Trophoblast cell (in vitro differentiated cells and primary cell): ENCODE data around the gene MPPED2.

Experiments
- DNase-seq, 2 donors: peaks; one replicate each; pipeline ENCODE4 v3.0.0-alpha.2; 2016
- H2AFZ ChIP-seq: 2 replicates; pipeline ENCODE4 v1.6.1; 2013; ENCODE audit warnings: low read length, moderate library complexity, mild to moderate bottlenecking; ENCODE audit not compliant: insufficient read depth, poor library complexity
- H2AK5ac ChIP-seq: 2 replicates; pipeline ENCODE4 v1.6.1; 2013; ENCODE audit warnings: mild to moderate bottlenecking, low read length
- H2BK120ac ChIP-seq: 2 replicates; pipeline ENCODE4 v1.6.1; 2013; ENCODE audit warnings: low read length, mild to moderate bottlenecking, moderate library complexity; ENCODE audit not compliant: insufficient read depth, poor library complexity
- H2BK12ac ChIP-seq: 2 replicates; pipeline ENCODE4 v1.6.1; 2013; ENCODE audit warnings: mild to moderate bottlenecking, low read length, moderate library complexity
- H2BK5ac ChIP-seq: 2 replicates; pipeline ENCODE4 v1.6.1; 2013; ENCODE audit warnings: low read length, low read depth, moderate library complexity, mild to moderate bottlenecking; ENCODE audit not compliant: poor library complexity
- H3K14ac ChIP-seq: 2 replicates; pipeline ENCODE4 v1.6.1; 2013; ENCODE audit warnings: mild to moderate bottlenecking, low read length
- H3K18ac ChIP-seq: 2 replicates; pipeline ENCODE4 v1.6.1; 2013; ENCODE audit warnings: mild to moderate bottlenecking, low read length
- H3K23ac ChIP-seq: 2 replicates; pipeline ENCODE4 v1.6.1; 2013; ENCODE audit warnings: low read length
- H3K27ac ChIP-seq: 2 replicates; pipeline ENCODE4 v1.5.1; 2013; ENCODE audit warnings: low read depth, mild to moderate bottlenecking, inconsistent platforms, low read length, moderate library complexity
- H3K27me3 ChIP-seq: 2 replicates; pipeline ENCODE4 v1.6.1; 2013; ENCODE audit warnings: inconsistent platforms, mild to moderate bottlenecking, low read length, moderate library complexity; ENCODE audit not compliant: insufficient read depth
- H3K36me3 ChIP-seq, 2 experiments: 1 replicate in 1 of 2; 2 replicates in 1 of 2; pipeline ENCODE4 v1.6.1; 2013; ENCODE audit warnings: low read length in 2 of 2, mild to moderate bottlenecking in 2 of 2, moderate library complexity in 1 of 2; ENCODE audit not compliant: insufficient read depth in 2 of 2, control insufficient read depth in 1 of 2
- H3K4ac ChIP-seq: 2 replicates; pipeline ENCODE4 v1.6.1; 2013; ENCODE audit warnings: low read depth, mild to moderate bottlenecking, low read length, moderate library complexity
- H3K4me1 ChIP-seq, 2 experiments: 1 replicate in 1 of 2; 2 replicates in 1 of 2; pipeline ENCODE4 v1.6.1; 2013; ENCODE audit warnings: low read length in 2 of 2, mild to moderate bottlenecking in 2 of 2, moderate library complexity in 1 of 2; ENCODE audit not compliant: insufficient read depth in 2 of 2, control insufficient read depth in 1 of 2
- H3K4me2 ChIP-seq: 2 replicates; pipeline ENCODE4 v1.6.1; 2013; ENCODE audit warnings: inconsistent platforms, mild to moderate bottlenecking, low read length, moderate library complexity
- H3K4me3 ChIP-seq: 2 replicates; pipeline ENCODE4 v1.5.1; 2013; ENCODE audit warnings: mild to moderate bottlenecking, low read depth, low read length, inconsistent platforms
- H3K79me1 ChIP-seq: one replicate; pipeline ENCODE4 v1.6.1; 2013; ENCODE audit warnings: low read length
- H3K79me2 ChIP-seq: 2 replicates; pipeline ENCODE4 v1.6.1; 2013; ENCODE audit warnings: low read length, mild to moderate bottlenecking; ENCODE audit not compliant: control insufficient read depth, insufficient read depth, poor library complexity
- H3K9ac ChIP-seq: 2 replicates; pipeline ENCODE4 v1.6.1; 2013; ENCODE audit warnings: mild to moderate bottlenecking, low read length
- H3K9me3 ChIP-seq: 2 replicates; pipeline ENCODE4 v1.6.1; 2013; ENCODE audit warnings: low read depth, mild to moderate bottlenecking, control low read depth, inconsistent platforms, low read length; ENCODE audit not compliant: insufficient read depth
- H4K12ac ChIP-seq: 2 replicates; pipeline ENCODE4 v1.6.1; 2013; ENCODE audit warnings: low read depth, mild to moderate bottlenecking, low read length, moderate library complexity
- H4K8ac ChIP-seq: 2 replicates; pipeline ENCODE4 v1.6.1; 2013; ENCODE audit warnings: low read depth, mild to moderate bottlenecking, low read length, moderate library complexity
- H4K91ac ChIP-seq: one replicate; pipeline ENCODE4 v1.6.1; 2013; ENCODE audit warnings: low read depth, mild to moderate bottlenecking, low read length, moderate library complexity
- WGBS: extraction: QIAGEN DNeasy Blood & Tissue Kit; methylation state at CpG from one replicate; pipeline ENCODE4 v1.1.7; 2013; ENCODE audit warnings: missing lambda C conversion rate; ENCODE audit not compliant: insufficient read length, insufficient coverage; ENCODE audit errors: extremely low coverage; 5-methylcytosine and 5-hydroxymethylcytosine counted together

The MPPED2 gene

DNA sequence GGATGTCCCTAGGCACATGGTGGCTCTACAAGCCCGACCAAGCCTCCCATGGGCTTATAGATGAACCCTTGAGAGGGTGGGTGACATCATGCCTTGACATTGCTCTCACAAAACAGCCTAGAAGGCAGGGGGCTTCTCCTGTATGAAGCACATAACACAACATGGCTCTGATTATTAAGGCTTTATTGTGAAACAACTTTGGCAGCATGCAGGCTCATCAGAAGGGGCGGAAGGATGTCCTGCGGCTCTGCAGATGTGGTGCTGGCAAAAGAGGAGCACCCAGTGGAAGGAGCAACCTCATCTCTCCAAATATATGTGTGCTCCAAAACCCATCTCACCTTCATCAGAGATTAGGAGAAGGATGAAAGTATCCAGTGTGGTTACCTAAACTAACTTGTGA lies 100.4 kb downstream of the MPPED2 start:
- Histone ChIP-seq H3K27ac (no peak overlapping the region), H4K91ac (no peak overlapping the region), H3K14ac (no peak overlapping the region), H4K12ac (no peak overlapping the region), H2BK12ac (no peak overlapping the region), H3K23ac (no peak overlapping the region), H3K79me1 (no peaks in the 10 kb centered on the region), H3K18ac (no peak overlapping the region), H3K4me2 (no peak overlapping the region), H2BK120ac (no peak overlapping the region), H2AFZ (no peak overlapping the region), H4K8ac (no peak overlapping the region), H3K9ac (no peak overlapping the region), H3K4me1 (peaks cover 0 to 2% of the 10 kb centered on the region in 2 experiments), H2BK5ac (no peak overlapping the region), H3K36me3 (no peaks in the 10 kb centered on the region), H3K79me2 (no peaks in the 10 kb centered on the region), H3K9me3 (no peaks in the 10 kb centered on the region), H3K4ac (no peak overlapping the region), H3K27me3 (no peaks in the 10 kb centered on the region), H3K4me3 (no peak overlapping the region), H2AK5ac (no peak overlapping the region)
- WGBS, result no CpG with 5 or more reads among the region's 3 CpGs
- no peak for DNase-seq

DNA sequence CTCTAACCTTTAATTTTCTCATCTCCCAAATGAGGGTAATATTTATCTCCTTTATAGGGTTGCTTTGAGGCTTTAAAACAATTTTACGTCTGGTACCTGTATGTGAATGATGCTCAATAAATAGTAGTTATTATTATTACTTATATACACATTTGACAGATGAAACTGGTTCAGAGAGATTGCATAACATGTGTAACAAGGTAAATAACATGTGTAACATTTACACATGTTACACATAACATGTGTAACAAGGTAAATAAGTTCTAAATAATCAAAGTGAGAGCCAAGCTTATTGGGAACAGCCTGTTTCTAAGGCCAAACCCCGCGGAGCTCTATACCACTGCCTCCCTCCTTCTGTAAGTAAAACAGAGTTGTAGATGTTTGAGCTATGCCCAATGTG lies 100.9 kb downstream of the MPPED2 start:
- Histone ChIP-seq H3K14ac (no peak overlapping the region), H4K8ac (no peak overlapping the region), H3K79me2 (no peaks in the 10 kb centered on the region), H3K9me3 (no peaks in the 10 kb centered on the region), H2BK5ac (no peak overlapping the region), H3K4me3 (no peak overlapping the region), H3K9ac (no peak overlapping the region), H3K36me3 (no peaks in the 10 kb centered on the region), H2AK5ac (no peak overlapping the region), H3K27ac (no peak overlapping the region), H4K91ac (no peak overlapping the region), H3K4me1 (peaks cover 0 to 2% of the 10 kb centered on the region in 2 experiments), H2BK120ac (no peak overlapping the region), H3K18ac (no peak overlapping the region), H3K79me1 (no peaks in the 10 kb centered on the region), H3K4ac (no peak overlapping the region), H3K4me2 (no peak overlapping the region), H2AFZ (no peak overlapping the region), H3K27me3 (no peaks in the 10 kb centered on the region), H3K23ac (no peak overlapping the region), H4K12ac (no peak overlapping the region), H2BK12ac (no peak overlapping the region)
- no peak for DNase-seq
- no CpG with 5 or more reads among the region's 3 CpGs for WGBS

DNA sequence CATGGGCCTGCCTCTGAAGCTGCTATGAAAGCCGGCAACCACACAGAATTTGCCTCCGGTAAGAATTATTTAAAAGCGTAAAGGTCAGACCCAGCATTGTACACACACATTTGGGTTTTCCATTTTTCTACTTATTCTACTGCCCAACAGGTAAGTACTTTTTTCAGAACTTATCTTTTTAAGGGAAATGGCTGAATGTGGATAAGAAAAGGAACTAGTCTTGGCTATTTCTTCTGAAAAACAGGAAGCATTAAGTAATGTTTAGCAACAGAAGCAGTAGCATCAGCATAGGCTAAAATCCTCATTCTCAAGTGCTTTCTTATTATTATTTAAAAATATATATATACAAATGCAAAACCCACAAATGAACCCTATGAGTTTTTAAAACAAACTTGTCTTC lies 103.1 kb downstream of the MPPED2 start:
- Histone ChIP-seq H3K4ac (no peak overlapping the region), H2BK12ac (no peak overlapping the region), H3K9ac (no peak overlapping the region), H3K27ac (no peak overlapping the region), H3K79me2 (no peaks in the 10 kb centered on the region), H2BK120ac (no peak overlapping the region), H3K23ac (no peak overlapping the region), H2BK5ac (no peak overlapping the region), H4K12ac (no peak overlapping the region), H2AFZ (no peak overlapping the region), H3K18ac (no peak overlapping the region), H3K14ac (no peak overlapping the region), H3K4me1 (peaks cover 0 to 2% of the 10 kb centered on the region in 2 experiments), H3K36me3 (no peaks in the 10 kb centered on the region), H4K91ac (no peak overlapping the region), H2AK5ac (no peak overlapping the region), H3K9me3 (no peaks in the 10 kb centered on the region), H4K8ac (no peak overlapping the region), H3K4me3 (no peak overlapping the region), H3K79me1 (no peaks in the 10 kb centered on the region), H3K27me3 (no peaks in the 10 kb centered on the region), H3K4me2 (no peak overlapping the region)
- no peak for DNase-seq
- WGBS, result no CpG with 5 or more reads among the region's 3 CpGs

DNA sequence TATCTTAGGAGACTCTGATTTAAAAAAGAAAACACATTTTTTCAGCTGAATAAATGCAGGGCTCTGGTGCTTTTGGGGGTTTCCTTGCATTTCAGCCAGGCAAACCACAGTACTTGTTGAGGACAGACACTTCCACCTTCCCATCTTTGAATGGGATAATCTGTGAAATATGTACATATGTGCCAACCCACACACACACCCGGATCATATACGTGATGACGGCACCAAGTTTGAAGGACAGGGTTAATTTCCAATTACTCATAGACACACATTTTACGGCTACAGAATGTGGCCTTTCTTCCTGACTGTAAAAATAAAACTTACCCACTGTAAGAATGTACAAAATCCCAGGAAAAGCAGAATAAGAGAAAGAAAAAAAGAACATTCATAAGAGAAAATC lies 104.4 kb downstream of the MPPED2 start:
- no peak overlapping the region for H3K14ac ChIP-seq
- H3K9me3 ChIP-seq, result no peaks in the 10 kb centered on the region
- no peak overlapping the region for H2AK5ac ChIP-seq
- H2BK5ac ChIP-seq, result no peak overlapping the region
- no peak for DNase-seq
- no peak overlapping the region for H3K9ac ChIP-seq
- H3K4me1 ChIP-seq, result peaks cover 0 to 2% of the 10 kb centered on the region in 2 experiments
- H3K27me3 ChIP-seq, result no peaks in the 10 kb centered on the region
- no peak overlapping the region for H3K4me2 ChIP-seq
- H3K79me1 ChIP-seq, result no peaks in the 10 kb centered on the region
- H3K79me2 ChIP-seq, result no peaks in the 10 kb centered on the region
- no peaks in the 10 kb centered on the region for H3K36me3 ChIP-seq
- no peak overlapping the region for H2BK120ac ChIP-seq
- H3K18ac ChIP-seq, result no peak overlapping the region
- WGBS, result no CpG with 5 or more reads among the region's 4 CpGs
- no peak overlapping the region for H3K23ac ChIP-seq
- no peak overlapping the region for H4K12ac ChIP-seq
- no peak overlapping the region for H4K8ac ChIP-seq
- no peak overlapping the region for H3K27ac ChIP-seq
- H4K91ac ChIP-seq, result no peak overlapping the region
- no peak overlapping the region for H3K4me3 ChIP-seq
- no peak overlapping the region for H2BK12ac ChIP-seq
- H2AFZ ChIP-seq, result no peak overlapping the region
- no peak overlapping the region for H3K4ac ChIP-seq
